Activated CD4-positive, alpha-beta T cell treated with anti-CD3 and anti-CD28 coated beads, Interleukin-2, amount 50 U/mL, for 1 hour (primary cell): ENCODE results near the gene CAND1.

Source experiments
- DNase-seq: peaks from one replicate; pipeline ENCODE4 v3.0.0-alpha.2; 2020

Gene CAND1

DNA sequence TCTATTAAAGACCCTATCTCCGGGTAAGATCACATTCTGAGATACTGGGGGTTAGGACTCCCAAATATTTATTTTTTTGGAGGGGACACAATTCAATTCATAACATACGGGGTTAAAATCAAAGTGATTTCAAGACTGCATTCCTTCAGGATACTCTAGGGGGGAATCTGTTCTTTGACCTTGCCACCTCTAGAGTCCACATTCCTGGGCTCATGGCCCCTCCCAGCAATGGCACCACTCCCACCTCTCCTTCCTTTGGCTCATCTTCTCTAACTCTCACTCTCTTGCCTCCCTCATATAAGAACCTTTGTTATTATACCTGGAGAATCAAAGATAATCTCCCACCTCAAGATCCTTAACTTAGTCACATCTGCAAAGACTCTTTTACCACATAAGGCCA, 79.5 kb downstream of the CAND1 start:
- no peak for DNase-seq

DNA sequence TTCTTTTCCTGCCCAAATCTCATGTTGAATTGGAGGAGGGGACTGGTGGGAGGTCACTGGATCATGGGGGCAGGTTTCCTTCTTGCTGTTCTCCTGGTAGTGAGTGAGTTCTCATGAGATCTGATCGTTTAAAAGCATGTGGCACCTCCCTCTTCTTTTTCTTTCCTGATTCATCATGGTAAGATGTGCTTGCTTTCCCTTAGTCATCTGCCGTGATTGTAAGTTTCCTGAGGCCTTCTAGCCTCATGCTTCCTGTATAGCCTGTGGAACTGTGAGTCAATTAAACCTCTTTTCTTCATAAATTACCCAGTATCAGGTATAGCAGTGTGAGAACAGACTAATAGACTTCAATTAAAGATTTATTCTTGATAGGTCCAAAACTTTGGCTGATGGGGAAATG, 83.5 kb downstream of the CAND1 start:
- no peak for DNase-seq

DNA sequence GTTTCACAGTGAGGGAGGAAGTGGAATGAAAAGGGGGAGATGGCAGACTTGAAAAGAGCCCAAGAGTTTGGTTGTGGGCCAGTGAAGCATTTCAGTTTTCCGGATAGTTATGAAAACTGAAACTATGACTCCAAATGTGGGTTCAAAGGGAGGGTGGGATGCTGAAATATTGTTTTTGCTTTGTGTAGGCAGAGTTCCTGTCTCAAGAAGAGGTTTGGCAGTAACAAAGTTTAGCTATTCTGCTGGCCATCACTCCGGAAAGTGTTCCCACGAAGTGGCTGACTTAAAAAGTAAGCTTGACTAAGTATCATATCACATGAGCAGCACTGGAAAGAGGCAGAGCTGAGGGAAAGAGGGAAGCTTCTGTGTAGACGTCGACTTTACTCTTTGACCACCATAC, 85.2 kb downstream of the CAND1 start:
- no peak for DNase-seq

DNA sequence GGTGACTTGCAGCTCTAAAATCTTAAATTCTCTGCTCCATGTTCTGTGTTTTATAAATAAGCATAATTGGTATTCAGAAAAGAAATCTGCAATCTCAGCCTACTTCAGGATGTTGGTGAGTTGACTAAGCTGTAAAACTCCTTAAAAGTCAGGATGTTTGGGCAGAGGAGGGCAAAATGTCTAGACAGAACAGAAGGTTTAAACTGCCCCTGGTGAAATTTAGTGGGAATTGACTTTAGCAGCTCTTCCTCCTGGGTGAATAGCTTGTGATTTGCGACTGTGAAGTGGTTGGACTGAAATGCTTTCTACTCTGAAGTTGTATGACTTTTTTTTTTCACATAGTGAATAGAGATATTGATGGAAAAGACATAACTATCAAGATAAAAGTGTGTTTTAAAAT, 85.8 kb downstream of the CAND1 start:
- no peak for DNase-seq

GRCh38 chr12:67355428-67356379, 86.5 kb downstream of the CAND1 start:
- peak; percentile 1 for DNase-seq

GRCh38 chr12:67356380-67356774, 87.2 kb downstream of the CAND1 start:
- no peak for DNase-seq

DNA sequence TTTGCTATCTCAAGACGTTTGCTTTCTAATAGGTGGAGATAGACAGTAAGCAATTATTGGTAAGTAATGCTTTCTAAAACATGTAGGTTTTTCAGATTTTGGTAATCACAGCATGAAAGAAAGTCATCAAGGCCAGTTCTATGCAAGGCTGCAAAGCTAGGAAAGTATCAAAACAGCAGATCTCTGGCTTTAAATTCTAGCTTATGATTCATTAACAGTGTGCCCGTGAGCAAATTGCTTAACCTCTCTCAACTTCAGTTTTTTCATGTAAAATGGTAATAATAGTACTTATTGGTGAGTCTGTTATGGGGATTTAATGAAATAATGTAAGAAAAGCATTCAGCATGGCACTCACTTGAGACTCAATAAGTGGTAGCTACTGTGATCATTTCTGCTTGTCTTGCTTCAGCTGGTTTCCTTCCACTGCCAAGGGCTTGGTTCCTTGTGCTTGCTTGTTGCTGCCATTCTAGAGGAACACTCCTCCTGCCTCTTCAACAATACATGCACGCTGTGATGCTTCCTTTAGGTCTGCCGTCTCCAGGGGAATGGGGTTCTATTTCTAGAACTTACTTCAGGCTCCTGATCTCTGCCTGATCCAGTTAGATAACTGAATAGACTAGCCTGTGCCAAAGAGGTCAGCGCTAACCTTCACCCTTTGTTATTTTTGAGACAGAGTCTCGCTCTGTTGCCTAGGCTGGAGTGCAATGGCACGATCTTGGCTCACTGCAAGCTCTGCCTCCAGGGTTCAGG, 88.4 kb downstream of the CAND1 start:
- no peak for DNase-seq

GRCh38 chr12:67358781-67359338, 89.7 kb downstream of the CAND1 start:
- no peak for DNase-seq

- DNase-seq = no peak
These were observed 93.4 kb downstream of the CAND1 start for GRCh38 chr12:67362526-67362925.

DNA sequence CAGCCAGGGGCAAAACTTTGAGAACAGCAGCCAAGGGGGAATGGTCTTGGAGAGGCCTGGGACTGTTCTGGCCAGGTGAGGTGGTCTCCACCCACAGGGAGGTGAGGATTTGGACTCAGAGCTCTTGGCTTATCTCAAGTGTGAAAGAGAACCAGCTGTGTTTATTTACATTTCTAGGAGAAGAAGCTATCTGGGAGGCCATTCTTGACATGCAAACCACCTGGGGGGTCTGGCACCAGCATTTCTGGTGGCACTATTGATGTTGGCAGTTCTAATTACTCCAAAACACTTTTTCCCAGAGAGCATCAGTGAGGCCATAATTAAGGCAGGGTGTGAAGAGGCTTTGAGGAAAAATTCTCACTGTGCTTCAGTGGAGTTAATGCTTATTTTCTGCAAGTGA, 95.1 kb downstream of the CAND1 start:
- DNase-seq = no peak

DNA sequence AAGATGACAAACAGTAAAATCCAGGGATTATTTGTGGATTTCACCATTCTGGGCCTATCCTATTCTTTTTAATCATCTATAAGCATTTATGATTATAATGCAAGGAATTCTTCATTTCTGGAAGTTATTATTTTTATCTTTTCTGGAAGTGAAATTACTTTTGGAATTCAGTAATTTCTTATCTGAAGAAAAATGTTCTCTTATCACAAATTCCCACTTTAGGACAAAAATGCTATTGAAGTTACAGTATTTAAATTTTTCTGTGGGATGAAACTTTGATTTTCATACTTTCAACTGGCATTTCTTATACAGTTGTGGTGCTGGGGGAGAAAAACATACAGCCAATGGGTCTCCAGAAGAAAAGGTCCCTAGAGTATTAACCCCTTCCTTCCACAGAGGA, 96.0 kb downstream of the CAND1 start:
- DNase-seq = no peak

DNA sequence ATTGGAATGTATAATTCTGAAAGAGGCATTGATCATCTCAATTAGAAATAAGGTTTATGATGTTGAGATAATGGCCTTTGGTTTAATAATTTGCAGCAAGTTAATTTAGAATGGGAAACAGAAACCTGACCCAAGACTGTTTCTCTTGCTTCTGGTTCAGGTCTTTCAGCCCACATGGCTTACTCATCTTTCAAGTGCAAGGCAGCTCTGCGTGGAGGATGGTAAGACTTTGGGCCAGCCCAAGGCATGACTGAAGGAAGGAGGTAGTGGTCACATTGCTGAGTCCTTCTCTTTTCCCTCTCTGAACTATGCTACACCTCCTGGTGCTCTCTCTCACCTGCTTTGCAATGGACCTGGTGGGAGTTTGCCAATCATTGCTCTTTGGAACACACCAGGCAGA, 98.7 kb downstream of the CAND1 start:
- no peak for DNase-seq
